Measurements from ENCODE around the gene PHLPP1.

The PHLPP1 gene

GRCh38 chr18:62714671-62715435 is 488 bp upstream of the PHLPP1 start:
- Histone ChIP-seq H3K9me2 (replicated peaks; ENCODE audit: insufficient read depth, low read length) (no peaks in the 10 kb centered on the region), H3K9ac (ENCODE audit: low read length) (peak overlapping the region; percentile 69; the same call in 1 of the 2 replicates), H2AFZ (ENCODE audit: low read length) (peak overlapping the region; percentile 91), H3K4me1 (ENCODE audit: low read length) (peaks cover 12% of the 10 kb centered on the region), H3K79me2 (ENCODE audit: low read length) (peaks cover 21% of the 10 kb centered on the region), H4K20me1 (ENCODE audit: insufficient read depth, low read length) (no peaks in the 10 kb centered on the region), H3K27me3 (replicated peaks; ENCODE audit: insufficient read depth, low read length) (no peaks in the 10 kb centered on the region), H3K9me3 (replicated peaks; ENCODE audit: insufficient read depth, low read length) (no peaks in the 10 kb centered on the region), H3K27ac (ENCODE audit: low read length) (peak overlapping the region; percentile 64; the same call in 1 of the 2 replicates), H3K4me3 (ENCODE audit: low read length) (peak overlapping the region; percentile 68), H3F3A (ENCODE audit: insufficient read depth, low read length) (peaks cover 11% of the 10 kb centered on the region), H3K4me2 (ENCODE audit: low read depth, low read length) (peak overlapping the region; percentile 82), H3K36me3 (replicated peaks; ENCODE audit: insufficient read depth, low read length) (no peaks in the 10 kb centered on the region)
- DNase-seq = peak; percentile 98
- peak; percentile 78 for TF ChIP-seq CTCF (IDR thresholded peaks at IDR 0.05; ENCODE audit: low read length)
- no peak for TF ChIP-seq EZH2 (optimal IDR thresholded peaks at IDR 0.05; ENCODE audit: low read depth, low read length)

GRCh38 chr18:62715759-62716615 is 646 bp downstream of the PHLPP1 start:
- no peaks in the 10 kb centered on the region for H3K27me3 ChIP-seq (replicated peaks; ENCODE audit: insufficient read depth, low read length)
- peak overlapping the region; percentile 70 for H3K4me3 ChIP-seq (ENCODE audit: low read length)
- H3K27ac ChIP-seq (ENCODE audit: low read length) = peak overlapping the region; percentile 64; the same call in 1 of the 2 replicates
- H3K36me3 ChIP-seq (replicated peaks; ENCODE audit: insufficient read depth, low read length) = no peaks in the 10 kb centered on the region
- H4K20me1 ChIP-seq (ENCODE audit: insufficient read depth, low read length) = no peaks in the 10 kb centered on the region
- H3K79me2 ChIP-seq (ENCODE audit: low read length) = peaks cover 26% of the 10 kb centered on the region
- peaks cover 12% of the 10 kb centered on the region for H3K4me1 ChIP-seq (ENCODE audit: low read length)
- peaks cover 11% of the 10 kb centered on the region for H3F3A ChIP-seq (ENCODE audit: insufficient read depth, low read length)
- TF ChIP-seq EZH2phosphoT487 (IDR thresholded peaks at IDR 0.05; ENCODE audit: low read length) = no peak
- TF ChIP-seq CTCF (IDR thresholded peaks at IDR 0.05; ENCODE audit: low read length) = no peak
- no peak for TF ChIP-seq EZH2 (optimal IDR thresholded peaks at IDR 0.05; ENCODE audit: low read depth, low read length)
- H3K9ac ChIP-seq (ENCODE audit: low read length) = peak overlapping the region; percentile 69; the same call in 1 of the 2 replicates
- H3K4me2 ChIP-seq (ENCODE audit: low read depth, low read length) = peak overlapping the region; percentile 71; the same call in 1 of the 2 replicates
- peak; percentile 75 for DNase-seq
- H3K9me2 ChIP-seq (replicated peaks; ENCODE audit: insufficient read depth, low read length) = no peaks in the 10 kb centered on the region
- no peaks in the 10 kb centered on the region for H3K9me3 ChIP-seq (replicated peaks; ENCODE audit: insufficient read depth, low read length)
- peak overlapping the region; percentile 57 for H2AFZ ChIP-seq (ENCODE audit: low read length)

DNA sequence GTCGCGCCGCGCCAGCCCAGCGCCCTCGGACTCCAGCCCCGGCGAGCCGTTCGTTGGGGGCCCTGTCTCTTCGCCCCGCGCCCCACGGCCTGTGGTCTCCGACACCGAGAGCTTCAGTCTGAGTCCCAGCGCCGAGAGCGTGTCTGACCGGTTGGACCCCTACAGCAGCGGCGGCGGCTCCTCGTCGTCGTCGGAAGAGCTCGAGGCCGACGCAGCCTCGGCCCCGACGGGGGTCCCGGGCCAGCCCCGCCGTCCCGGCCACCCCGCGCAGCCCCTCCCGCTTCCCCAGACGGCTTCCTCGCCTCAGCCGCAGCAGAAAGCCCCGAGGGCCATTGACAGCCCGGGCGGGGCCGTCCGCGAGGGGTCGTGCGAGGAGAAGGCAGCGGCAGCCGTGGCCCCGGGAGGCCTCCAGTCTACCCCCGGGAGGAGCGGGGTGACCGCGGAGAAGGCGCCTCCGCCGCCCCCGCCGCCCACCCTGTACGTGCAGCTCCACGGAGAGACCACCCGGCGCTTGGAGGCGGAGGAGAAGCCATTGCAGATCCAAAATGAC is 1.4 kb downstream of the PHLPP1 start:
- Histone ChIP-seq H3K4me1 (ENCODE audit: low read length) (peaks cover 12% of the 10 kb centered on the region), H3K79me2 (ENCODE audit: low read length) (peaks cover 30% of the 10 kb centered on the region), H3K4me3 (ENCODE audit: low read length) (peak overlapping the region; percentile 67), H3K4me2 (ENCODE audit: low read depth, low read length) (peak overlapping the region; percentile 71), H4K20me1 (ENCODE audit: insufficient read depth, low read length) (no peaks in the 10 kb centered on the region), H3K27ac (ENCODE audit: low read length) (peak overlapping the region; percentile 11; the same call in 1 of the 2 replicates), H2AFZ (ENCODE audit: low read length) (peak overlapping the region; percentile 54), H3K9me3 (replicated peaks; ENCODE audit: insufficient read depth, low read length) (no peaks in the 10 kb centered on the region), H3K9me2 (replicated peaks; ENCODE audit: insufficient read depth, low read length) (no peaks in the 10 kb centered on the region), H3K9ac (ENCODE audit: low read length) (peak overlapping the region; percentile 50), H3K27me3 (replicated peaks; ENCODE audit: insufficient read depth, low read length) (no peaks in the 10 kb centered on the region), H3K36me3 (replicated peaks; ENCODE audit: insufficient read depth, low read length) (no peaks in the 10 kb centered on the region), H3F3A (ENCODE audit: insufficient read depth, low read length) (peaks cover 11% of the 10 kb centered on the region)
- no peak for TF ChIP-seq CTCF (IDR thresholded peaks at IDR 0.05; ENCODE audit: low read length)
- TF ChIP-seq EZH2 (optimal IDR thresholded peaks at IDR 0.05; ENCODE audit: low read depth, low read length) = no peak
- TF ChIP-seq EZH2phosphoT487 (IDR thresholded peaks at IDR 0.05; ENCODE audit: low read length) = no peak
- peak; percentile 31 for DNase-seq
